ENCODE results near the gene TSSC4.
A peak's percentile ranks its signal among the peaks of the same experiment; 100 is the strongest.

The TSSC4 gene

GRCh38 chr11:2414616-2415015 lies 14.1 kb downstream of the TSSC4 start:
- H3K27ac Mint-ChIP-seq = no peak overlapping the region
- H3K4me1 Mint-ChIP-seq = no peaks in the 10 kb centered on the region
- H3K27me3 Mint-ChIP-seq = no peaks in the 10 kb centered on the region
- DNase-seq (no peak), ATAC-seq (no peak)
- H3K9me3 Mint-ChIP-seq = no peaks in the 10 kb centered on the region
- no peak overlapping the region for H3K4me3 Mint-ChIP-seq

GRCh38 chr11:2415171-2415570 lies 14.6 kb downstream of the TSSC4 start:
- H3K27me3 Mint-ChIP-seq = no peaks in the 10 kb centered on the region
- no peaks in the 10 kb centered on the region for H3K9me3 Mint-ChIP-seq
- no peak overlapping the region for H3K27ac Mint-ChIP-seq
- H3K4me1 Mint-ChIP-seq = peaks cover 5% of the 10 kb centered on the region
- DNase-seq (no peak), ATAC-seq (no peak)
- no peak overlapping the region for H3K4me3 Mint-ChIP-seq

GRCh38 chr11:2415601-2416380 lies 15.2 kb downstream of the TSSC4 start:
- DNase-seq = no peak
- peaks cover 11% of the 10 kb centered on the region for H3K4me1 Mint-ChIP-seq
- H3K27ac Mint-ChIP-seq = no peak overlapping the region
- H3K27me3 Mint-ChIP-seq = no peaks in the 10 kb centered on the region
- no peak overlapping the region for H3K4me3 Mint-ChIP-seq
- no peak for ATAC-seq
- H3K9me3 Mint-ChIP-seq = no peaks in the 10 kb centered on the region

- ATAC-seq = no peak
- peaks cover 12% of the 10 kb centered on the region for H3K4me1 Mint-ChIP-seq
- H3K27ac Mint-ChIP-seq = no peak overlapping the region
- H3K4me3 Mint-ChIP-seq = no peak overlapping the region
- peaks cover 5% of the 10 kb centered on the region for H3K27me3 Mint-ChIP-seq
- DNase-seq = no peak
- no peaks in the 10 kb centered on the region for H3K9me3 Mint-ChIP-seq
These were observed 16.2 kb downstream of the TSSC4 start for GRCh38 chr11:2416765-2417164.

- H3K27ac Mint-ChIP-seq = no peak overlapping the region
- ATAC-seq = no peak
- H3K4me3 Mint-ChIP-seq = no peak overlapping the region
- DNase-seq = no peak
- no peaks in the 10 kb centered on the region for H3K9me3 Mint-ChIP-seq
- H3K4me1 Mint-ChIP-seq = peaks cover 12% of the 10 kb centered on the region
- peaks cover 8% of the 10 kb centered on the region for H3K27me3 Mint-ChIP-seq
These were observed 17.5 kb downstream of the TSSC4 start for GRCh38 chr11:2417856-2418692.

GRCh38 chr11:2418693-2419360 lies 18.3 kb downstream of the TSSC4 start:
- H3K4me3 Mint-ChIP-seq = no peak overlapping the region

GRCh38 chr11:2419638-2420501 lies 19.3 kb downstream of the TSSC4 start:
- Mint-ChIP-seq H3K27ac (peak overlapping the region in 1 of 2 donors; percentile 48), H3K9me3 (no peaks in the 10 kb centered on the region), H3K27me3 (peaks cover 8% of the 10 kb centered on the region), H3K4me1 (peaks cover 12% of the 10 kb centered on the region), H3K4me3 (no peak overlapping the region)
- ATAC-seq = peak; percentile 26
- DNase-seq = peak; percentile 64 to 73

More at GRCh38 chr11:2418693-2419360, 18.3 kb downstream of the TSSC4 start:
- no peak for DNase-seq
- ATAC-seq = no peak
- H3K27ac Mint-ChIP-seq = peak overlapping the region in 1 of 2 donors; percentile 48
- H3K9me3 Mint-ChIP-seq = no peaks in the 10 kb centered on the region
- peaks cover 8% of the 10 kb centered on the region for H3K27me3 Mint-ChIP-seq
- H3K4me1 Mint-ChIP-seq = peaks cover 12% of the 10 kb centered on the region

GRCh38 chr11:2420502-2421225 lies 20.1 kb downstream of the TSSC4 start:
- H3K4me3 Mint-ChIP-seq = no peak overlapping the region
- H3K27ac Mint-ChIP-seq = no peak overlapping the region
- DNase-seq = peak; percentile 70 to 74
- peak; percentile 91 for ATAC-seq
- peaks cover 12% of the 10 kb centered on the region for H3K4me1 Mint-ChIP-seq
- H3K27me3 Mint-ChIP-seq = peaks cover 8% of the 10 kb centered on the region
- H3K9me3 Mint-ChIP-seq = no peaks in the 10 kb centered on the region

GRCh38 chr11:2421226-2421994 lies 20.9 kb downstream of the TSSC4 start:
- H3K4me3 Mint-ChIP-seq = no peak overlapping the region
- ATAC-seq = no peak

GRCh38 chr11:2421996-2422395 lies 21.4 kb downstream of the TSSC4 start:
- no peak overlapping the region for H3K27ac Mint-ChIP-seq
- peaks cover 12% of the 10 kb centered on the region for H3K4me1 Mint-ChIP-seq
- H3K27me3 Mint-ChIP-seq = peaks cover 8% of the 10 kb centered on the region
- ATAC-seq (no peak), DNase-seq (no peak)
- H3K9me3 Mint-ChIP-seq = no peaks in the 10 kb centered on the region
- H3K4me3 Mint-ChIP-seq = no peak overlapping the region

More at GRCh38 chr11:2421226-2421994, 20.9 kb downstream of the TSSC4 start:
- H3K27me3 Mint-ChIP-seq = peaks cover 8% of the 10 kb centered on the region
- no peak overlapping the region for H3K27ac Mint-ChIP-seq
- no peak for DNase-seq
- no peaks in the 10 kb centered on the region for H3K9me3 Mint-ChIP-seq
- peaks cover 12% of the 10 kb centered on the region for H3K4me1 Mint-ChIP-seq

- Mint-ChIP-seq H3K4me1 (peaks cover 12% of the 10 kb centered on the region), H3K27me3 (peaks cover 8% of the 10 kb centered on the region), H3K9me3 (no peaks in the 10 kb centered on the region), H3K27ac (no peak overlapping the region), H3K4me3 (no peak overlapping the region)
- DNase-seq = no peak
- no peak for ATAC-seq
These were observed 22.1 kb downstream of the TSSC4 start for GRCh38 chr11:2422461-2423156.

GRCh38 chr11:2423157-2424025 lies 22.8 kb downstream of the TSSC4 start:
- Mint-ChIP-seq H3K27ac (no peak overlapping the region), H3K4me1 (peaks cover 12% of the 10 kb centered on the region), H3K9me3 (no peaks in the 10 kb centered on the region), H3K4me3 (no peak overlapping the region), H3K27me3 (peaks cover 8% of the 10 kb centered on the region)
- no peak for DNase-seq
- no peak for ATAC-seq

All from stimulated activated naive CD8-positive, alpha-beta T cell treated with anti-CD3 and anti-CD28 coated beads, Interleukin-15, amount 100 ng/mL, for 72 hours (primary cell).